Kidney capillary endothelial cell (primary cell): ENCODE results near the gene C1QL1.
"Not testable (repeated sequence)": the region's sequence is repeated elsewhere in the genome, so short reads cannot be mapped to it uniquely, and the experiment has no call there.

Experiments used
- DNase-seq: peaks from one replicate; pipeline ENCODE4 v3.0.0-alpha.2; 2018; ENCODE audit warnings: low spot score

C1QL1 gene

GRCh38 chr17:44961921-44962350 is 6.2 kb downstream of the C1QL1 start:
- no peak for DNase-seq

DNA sequence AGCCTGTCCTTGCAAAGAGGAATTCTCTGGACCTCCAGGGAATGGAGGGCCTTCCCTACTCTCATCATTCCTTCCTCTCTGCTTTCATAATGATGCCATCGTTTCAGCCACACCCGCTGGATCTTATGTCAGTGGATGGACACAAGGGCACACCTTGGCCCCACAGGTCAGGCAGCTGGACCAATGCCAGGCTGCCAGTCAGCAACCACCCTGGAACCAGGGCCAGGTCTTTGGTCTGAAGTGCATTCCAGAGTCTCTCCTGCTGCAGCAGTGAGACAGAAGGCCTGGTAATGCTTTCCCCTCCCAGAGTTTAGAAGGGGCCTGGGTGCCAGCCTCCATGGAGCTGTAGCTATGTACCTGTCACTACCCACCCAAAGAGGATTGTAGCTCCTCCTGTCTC is 7.4 kb downstream of the C1QL1 start:
- DNase-seq, result no peak

DNA sequence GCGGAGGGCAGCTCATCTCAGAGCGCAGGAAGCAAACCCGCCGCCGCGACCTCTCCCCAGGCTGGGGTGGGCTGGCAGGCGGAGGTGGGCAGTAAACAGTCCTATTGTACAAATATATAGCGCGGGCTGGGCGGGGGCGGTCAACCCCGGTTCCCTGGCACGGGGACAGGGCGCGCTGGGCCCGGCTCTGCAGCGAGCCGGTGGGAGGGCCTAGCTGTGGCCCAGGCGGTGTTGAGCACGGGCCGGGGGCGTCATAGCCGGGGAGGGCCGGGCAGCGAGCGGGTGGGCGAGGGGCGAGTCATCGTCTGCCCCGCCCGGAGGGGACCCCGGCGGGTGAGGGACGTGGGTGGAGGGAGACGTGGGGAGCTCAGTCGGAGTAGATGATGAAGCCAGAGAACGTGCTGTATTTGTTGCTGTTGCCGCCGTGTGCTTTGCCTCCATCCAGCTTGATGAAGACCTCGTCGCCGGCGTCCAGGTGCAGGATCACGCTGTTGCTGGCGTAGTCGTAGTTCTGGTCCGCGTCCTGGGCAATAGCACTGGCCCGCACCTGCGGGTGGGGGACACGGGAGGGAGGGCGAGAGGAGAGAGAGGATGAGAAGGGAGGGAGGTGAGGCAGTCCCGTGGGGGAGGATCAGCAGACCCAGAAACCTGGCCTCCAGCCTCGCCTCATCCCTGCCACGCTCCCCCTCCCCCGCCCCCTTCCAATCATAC is 8.1 kb downstream of the C1QL1 start:
- no peak for DNase-seq

DNA sequence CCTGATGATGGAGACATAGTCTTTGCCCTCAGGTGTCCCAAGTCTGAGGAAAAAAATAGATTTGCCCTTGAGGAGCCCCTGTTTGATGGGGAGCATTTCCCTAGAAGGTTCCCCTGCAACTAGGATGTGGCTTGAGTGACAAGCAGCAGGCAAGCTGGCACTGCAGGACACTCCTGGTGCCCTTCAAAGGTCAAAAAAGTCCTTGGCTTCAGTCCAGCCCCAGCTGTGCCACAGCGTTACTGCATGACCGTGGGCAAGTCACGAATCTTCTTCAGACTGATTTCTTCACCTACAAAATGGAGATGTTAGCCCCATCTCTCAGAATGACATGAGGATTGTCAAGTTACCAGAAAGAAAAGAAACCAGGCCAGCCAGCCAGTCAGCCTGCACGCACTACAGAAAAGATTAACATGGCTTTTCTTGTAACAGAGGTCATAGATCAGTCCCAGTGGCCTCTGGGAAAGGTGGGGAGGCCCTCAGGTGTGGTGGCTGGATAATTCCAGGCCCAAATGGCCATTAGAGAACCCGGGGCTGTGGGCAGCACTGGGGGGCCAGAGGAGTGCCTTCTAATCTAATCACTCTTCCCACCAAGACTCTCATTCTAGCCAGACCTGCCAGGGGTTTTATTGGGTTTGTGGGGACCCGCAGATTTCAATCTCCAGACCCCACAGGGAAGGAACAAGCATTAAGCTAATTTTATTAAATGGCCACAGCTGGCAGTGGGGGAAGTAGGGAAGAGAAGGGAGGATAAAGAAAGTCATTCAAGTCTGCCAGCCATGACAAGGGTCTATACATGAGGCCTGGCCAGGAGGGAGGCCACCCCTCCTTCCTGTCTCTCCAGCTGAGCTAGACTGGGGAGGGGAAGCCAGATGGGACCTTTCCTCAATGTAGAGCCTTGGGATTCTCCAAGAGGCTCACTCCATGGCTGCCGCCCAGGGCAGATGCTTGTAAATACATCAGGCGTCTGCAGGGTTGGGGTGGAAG is 10.8 kb downstream of the C1QL1 start:
- no peak for DNase-seq

GRCh38 chr17:44955674-44956425 is 12.3 kb downstream of the C1QL1 start:
- DNase-seq, result no peak

GRCh38 chr17:44952946-44953475 is 15.1 kb downstream of the C1QL1 start:
- no peak for DNase-seq

- DNase-seq, result no peak
Measured at GRCh38 chr17:44948315-44948795, 19.7 kb downstream of the C1QL1 start.

DNA sequence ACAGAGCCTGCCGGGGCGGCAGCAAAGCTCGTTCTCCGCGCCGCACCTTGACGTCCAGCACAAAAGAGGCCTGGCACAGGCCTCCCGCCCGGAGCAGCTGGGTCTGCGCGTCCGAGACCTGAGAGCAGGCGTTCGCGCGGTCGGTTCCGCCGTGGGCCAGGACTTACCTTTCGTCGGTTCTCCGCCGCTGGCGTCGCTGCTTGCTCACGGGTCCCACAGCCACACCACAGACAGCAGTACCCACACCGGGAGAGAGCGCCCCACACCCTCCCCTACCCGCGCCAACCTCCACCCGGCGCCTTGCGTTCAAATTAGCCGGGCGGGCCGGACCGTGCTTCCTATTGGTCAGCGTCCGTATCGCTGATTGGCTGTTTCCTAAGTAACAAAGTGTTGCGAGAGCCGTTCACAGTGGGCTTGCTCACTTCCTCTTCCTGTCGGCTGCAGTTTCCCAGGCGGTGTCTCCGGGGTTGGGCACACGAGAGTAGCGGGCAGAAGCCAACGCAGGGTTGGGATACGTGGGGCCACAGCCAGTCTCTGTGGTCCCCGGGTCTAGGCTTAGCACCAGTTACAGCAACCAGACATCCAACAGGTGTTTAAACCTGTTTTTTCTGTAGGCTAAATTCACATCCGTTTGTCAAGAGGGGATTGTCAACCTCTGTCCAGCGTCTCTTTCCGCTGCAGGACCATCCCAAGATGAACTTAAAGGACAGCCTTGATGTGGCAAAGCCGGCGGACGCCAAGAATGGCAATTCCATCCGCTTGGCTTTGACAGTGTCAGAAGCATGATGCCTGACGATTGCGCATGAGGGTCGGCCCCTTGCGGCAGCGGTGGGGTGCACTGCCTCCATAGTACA is 20.4 kb downstream of the C1QL1 start, which contains the start of gene KIF18B:
KIF18B (minus strand) TSS at position 313 of the 854 bp plus-strand sequence. CDS start 11,429 bp downstream, outside the sequence.
- DNase-seq, result peak; percentile 94

GRCh38 chr17:44945652-44946051 is 22.5 kb downstream of the C1QL1 start:
- DNase-seq, result not testable (repeated sequence)

DNA sequence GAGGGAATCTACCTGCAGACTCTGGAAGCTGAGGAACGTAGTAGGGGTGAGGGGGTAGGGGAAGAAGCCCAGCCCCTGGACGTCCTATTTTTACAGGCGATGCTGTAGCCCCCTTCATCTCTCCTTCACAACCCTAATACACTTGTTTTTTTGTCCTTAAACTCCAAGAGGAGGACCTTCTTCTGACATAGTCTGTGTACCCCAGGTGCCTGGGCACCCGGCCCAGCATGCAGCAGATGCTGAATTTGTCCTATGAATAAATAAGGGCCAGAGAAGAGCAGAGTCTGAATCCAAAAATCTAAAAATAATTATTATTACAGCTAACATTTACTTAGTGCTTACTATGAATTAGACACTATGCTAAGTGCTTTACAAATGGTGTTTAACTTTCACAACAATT is 25.6 kb downstream of the C1QL1 start:
- no peak for DNase-seq

DNA sequence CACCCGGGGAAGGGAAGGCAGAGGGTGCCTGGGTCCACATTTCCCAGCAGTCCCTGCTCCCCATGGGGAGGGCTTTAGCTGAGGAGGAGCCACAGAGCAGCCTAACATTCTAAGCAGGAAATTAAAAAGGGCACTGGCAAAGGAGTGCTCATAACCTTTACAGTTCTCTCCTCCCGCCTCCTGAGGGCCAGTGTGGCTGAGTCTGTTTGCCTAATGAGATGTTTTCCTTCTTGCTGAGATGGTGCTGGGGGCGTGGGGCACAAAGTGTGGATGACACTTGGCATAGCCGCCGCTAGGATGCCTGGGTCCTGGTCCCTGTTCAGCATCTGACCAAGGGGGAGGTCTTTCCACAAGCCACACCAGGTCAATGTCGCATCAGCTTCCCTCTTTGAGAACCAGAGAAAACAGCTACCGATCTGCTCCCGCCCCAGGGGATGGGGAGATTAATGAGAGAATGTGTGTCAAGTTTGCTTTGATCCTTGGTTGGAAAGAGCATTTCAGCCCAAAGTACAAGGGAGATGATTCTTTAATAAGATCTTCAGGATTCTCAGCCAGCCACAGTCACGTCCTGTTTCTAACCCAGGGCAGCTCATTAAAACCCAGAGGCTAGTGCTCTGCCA is 26.3 kb downstream of the C1QL1 start:
- DNase-seq, result no peak

- DNase-seq, result no peak
Measured at GRCh38 chr17:44940768-44941167, 27.3 kb downstream of the C1QL1 start.

- no peak for DNase-seq
Measured at GRCh38 chr17:44940317-44940716, 27.8 kb downstream of the C1QL1 start.

DNA sequence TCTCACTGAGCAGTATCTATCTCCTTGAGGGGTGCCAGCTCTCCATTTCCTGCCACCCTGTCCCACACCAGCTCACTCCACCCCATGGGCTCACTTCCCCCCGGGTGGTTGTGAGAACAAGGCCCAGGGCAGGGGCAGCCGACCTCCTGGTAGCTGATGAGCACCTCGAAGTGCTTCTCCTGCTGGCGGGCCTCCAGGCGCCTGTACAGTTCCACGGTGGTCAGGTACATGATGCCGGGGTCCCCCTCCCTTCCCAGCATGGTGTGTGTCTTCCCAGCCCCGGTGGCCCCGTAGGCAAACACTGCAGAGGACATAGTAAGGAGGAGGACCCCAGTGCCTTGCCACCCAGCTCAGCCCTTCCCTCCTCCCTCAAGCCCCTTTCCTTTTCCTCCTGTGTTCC is 33.0 kb downstream of the C1QL1 start:
- no peak for DNase-seq

- no peak for DNase-seq
Measured at GRCh38 chr17:44934745-44935105, 33.4 kb downstream of the C1QL1 start.

DNA sequence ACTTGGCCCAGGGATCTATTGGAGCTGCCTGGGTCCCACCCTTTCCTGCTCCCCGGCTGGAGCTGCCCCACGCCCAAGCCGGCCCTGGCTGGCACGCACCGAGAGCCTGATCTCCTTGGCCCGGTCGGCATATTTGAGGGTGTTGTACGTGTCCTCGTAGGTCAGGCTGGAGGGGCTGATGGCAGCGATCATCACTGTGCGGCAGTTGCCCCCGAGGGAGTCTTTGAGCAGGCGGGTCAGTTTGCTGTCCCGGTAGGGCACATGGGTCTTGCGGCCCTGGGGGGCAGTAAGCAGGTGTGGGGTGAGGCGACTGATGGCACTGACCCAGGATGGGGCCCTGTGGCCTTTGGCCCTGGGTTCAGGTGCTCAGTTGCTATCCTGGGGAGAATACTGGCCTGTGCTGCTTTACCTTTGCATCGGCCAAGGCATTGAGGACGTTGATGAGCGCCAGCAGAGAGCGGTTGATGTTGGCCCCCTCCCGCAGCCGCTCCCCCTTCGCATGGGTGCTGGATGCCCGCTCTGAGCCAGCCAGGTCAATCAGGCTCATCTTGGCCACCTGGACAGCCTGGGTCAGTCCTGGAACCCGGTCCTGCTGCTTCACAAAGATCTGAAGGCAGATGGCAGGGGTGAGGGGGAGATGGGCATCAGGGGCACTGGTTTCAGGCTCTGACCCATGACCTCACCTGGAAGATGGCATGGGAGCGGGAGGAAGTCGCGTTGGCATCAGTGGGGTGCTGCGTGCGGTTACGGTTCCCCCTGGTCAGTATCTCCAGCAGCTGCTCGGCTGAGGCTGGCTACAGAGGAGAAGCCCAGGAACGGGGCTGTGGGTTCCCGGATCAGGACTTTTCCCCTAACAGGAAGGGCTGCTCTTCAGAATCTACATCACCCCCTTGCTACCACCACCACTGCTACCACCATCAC is 34.0 kb downstream of the C1QL1 start:
- DNase-seq, result no peak

DNA sequence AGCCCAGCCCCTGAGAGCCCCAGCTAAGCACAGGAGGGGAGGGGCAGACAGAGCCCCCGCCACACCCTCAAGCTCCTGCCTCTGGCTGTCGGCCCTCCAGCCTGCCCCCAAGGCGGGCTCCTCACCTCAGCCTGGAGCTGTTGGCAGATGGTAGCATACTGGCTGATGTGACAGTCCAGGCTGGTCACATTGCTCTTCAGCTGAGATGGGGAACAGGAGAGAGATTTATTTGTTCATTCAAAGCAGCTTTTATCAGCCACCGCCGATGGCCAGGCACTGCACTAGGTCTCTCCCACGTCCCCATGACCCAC is 35.4 kb downstream of the C1QL1 start:
- DNase-seq, result no peak

DNA sequence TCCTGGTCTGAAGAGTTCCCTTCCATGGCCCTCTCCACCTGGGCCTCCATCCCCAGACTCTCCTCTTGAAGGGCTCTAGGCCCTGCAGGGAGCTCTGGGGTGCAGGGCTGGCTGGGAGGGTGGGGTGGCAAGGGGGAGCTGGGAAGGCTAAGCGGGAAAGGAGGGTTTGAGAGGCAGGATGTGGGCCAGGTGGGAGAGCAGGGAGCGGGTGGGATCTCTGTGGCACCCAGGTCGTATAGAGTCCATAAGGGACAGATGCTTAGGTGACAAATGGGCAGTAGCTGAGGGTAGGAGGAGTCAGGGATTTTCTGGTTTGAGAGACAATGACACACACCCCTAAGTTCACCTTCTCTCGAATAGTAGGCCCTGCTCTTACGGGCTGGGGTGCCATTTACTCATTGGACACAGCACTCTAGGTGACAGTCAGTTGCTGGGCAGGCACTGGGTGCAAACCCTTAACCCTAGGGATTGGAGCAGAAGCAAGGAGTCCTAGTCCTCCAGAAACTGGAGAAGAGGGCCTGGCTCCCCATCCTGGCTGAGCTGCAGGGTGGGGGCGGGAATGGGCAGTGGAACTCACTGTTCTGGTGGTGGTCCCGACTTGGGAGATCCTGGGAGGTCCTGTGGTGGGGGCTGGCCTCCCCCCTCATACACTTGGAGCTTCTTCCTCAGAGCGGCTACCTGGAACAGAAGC is 35.9 kb downstream of the C1QL1 start:
- no peak for DNase-seq

DNA sequence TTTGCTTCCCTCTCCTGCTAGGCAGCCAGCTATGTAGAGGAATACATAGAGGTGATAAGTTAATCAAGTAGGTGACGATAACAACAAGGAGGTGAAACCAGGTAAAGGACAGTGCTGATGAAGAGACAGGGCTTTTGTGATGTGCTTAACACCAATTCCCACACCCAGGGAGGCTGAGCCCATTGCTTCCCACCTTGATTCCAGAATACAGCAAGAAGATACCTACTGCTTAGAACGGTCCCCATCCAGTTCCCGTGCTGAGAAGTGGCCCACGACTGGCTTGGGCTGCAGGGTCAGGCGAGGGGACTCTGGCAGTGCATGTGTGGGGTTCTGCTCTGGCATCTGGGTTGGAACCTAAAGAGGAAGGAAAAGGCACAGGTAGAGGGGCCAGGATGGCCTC is 36.7 kb downstream of the C1QL1 start:
- no peak for DNase-seq
